ENCODE measurements around the gene NTSR1. TPM values are rescaled to one million over a fixed set of nuclear protein-coding genes. Genes with fewer than 3 reads are reported as not detected.

The NTSR1 gene
- total RNA-seq, 1 experiment from 2014 or later: 7.8 TPM

DNA sequence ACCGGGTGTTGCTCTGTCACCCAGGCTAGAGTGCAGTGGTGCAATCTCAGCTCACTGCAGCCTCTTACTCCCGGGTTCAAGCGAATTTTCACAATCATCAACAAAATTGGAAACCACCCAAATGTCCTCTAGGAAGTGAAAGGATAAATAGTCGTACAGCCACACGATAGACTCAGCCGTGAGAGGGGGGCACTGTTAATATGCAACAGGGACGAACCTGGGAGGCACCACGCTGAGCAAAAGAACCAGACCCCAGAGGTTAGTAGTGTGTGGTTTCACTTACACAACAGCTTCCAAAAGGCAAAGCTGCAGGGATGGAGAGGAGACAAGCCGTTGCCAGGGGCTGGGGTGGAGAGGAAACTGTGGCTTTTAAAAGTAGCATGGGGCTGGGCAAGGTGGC, 30.1 kb upstream of the NTSR1 start:
- Histone ChIP-seq H3K4me3 (ENCODE audit: low read length) (no peak overlapping the region), H3K4me2 (ENCODE audit: low read length) (no peak overlapping the region), H3K9ac (ENCODE audit: low read length) (no peak overlapping the region), H3K9me3 (ENCODE audit: low read length) (no peaks in the 10 kb centered on the region), H3K79me2 (ENCODE audit: low read length) (no peaks in the 10 kb centered on the region), H3F3A (ENCODE audit: low read length, unreplicated experiment) (no peaks in the 10 kb centered on the region), H4K20me1 (ENCODE audit: low read length) (no peaks in the 10 kb centered on the region), H3K27ac (ENCODE audit: low read length) (no peak overlapping the region), H3K4me1 (ENCODE audit: insufficient read depth, low read length) (peaks cover 8% of the 10 kb centered on the region; the same call in 1 of the 2 replicates), H3K27me3 (ENCODE audit: low read length) (no peaks in the 10 kb centered on the region), H3K9me2 (replicated peaks; ENCODE audit: low read length) (no peaks in the 10 kb centered on the region), H3K36me3 (ENCODE audit: low read depth, low read length) (no peaks in the 10 kb centered on the region), H2AFZ (ENCODE audit: low read length) (no peak overlapping the region)
- no peak for DNase-seq
- ChIA-PET CTCF (interaction anchor here (1.3 kb wide), 1 partner anchor 26 kb away, joined by 9 read pairs; no protein-coding TSS in a partner anchor), POLR2A (ENCODE audit: unreplicated experiment) (no interaction called here)
- intact Hi-C loops (cut with micrococcal nuclease): no loop called here
- BruUV-seq (replicated peaks): no TSS peak
- ATAC-seq: no peak
- TF ChIP-seq EZH2phosphoT487 (IDR thresholded peaks at IDR 0.05; ENCODE audit: borderline replicate concordance, low read length) (no peak), EZH2 (IDR thresholded peaks at IDR 0.05; ENCODE audit: low read length, unreplicated experiment) (no peak)
- TF ChIP-seq, protein P1, sequence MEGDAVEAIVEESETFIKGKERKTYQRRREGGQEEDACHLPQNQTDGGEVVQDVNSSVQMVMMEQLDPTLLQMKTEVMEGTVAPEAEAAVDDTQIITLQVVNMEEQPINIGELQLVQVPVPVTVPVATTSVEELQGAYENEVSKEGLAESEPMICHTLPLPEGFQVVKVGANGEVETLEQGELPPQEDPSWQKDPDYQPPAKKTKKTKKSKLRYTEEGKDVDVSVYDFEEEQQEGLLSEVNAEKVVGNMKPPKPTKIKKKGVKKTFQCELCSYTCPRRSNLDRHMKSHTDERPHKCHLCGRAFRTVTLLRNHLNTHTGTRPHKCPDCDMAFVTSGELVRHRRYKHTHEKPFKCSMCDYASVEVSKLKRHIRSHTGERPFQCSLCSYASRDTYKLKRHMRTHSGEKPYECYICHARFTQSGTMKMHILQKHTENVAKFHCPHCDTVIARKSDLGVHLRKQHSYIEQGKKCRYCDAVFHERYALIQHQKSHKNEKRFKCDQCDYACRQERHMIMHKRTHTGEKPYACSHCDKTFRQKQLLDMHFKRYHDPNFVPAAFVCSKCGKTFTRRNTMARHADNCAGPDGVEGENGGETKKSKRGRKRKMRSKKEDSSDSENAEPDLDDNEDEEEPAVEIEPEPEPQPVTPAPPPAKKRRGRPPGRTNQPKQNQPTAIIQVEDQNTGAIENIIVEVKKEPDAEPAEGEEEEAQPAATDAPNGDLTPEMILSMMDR (conservative IDR thresholded peaks at IDR 0.05; ENCODE audit: low read depth, low read length): no peak

DNA sequence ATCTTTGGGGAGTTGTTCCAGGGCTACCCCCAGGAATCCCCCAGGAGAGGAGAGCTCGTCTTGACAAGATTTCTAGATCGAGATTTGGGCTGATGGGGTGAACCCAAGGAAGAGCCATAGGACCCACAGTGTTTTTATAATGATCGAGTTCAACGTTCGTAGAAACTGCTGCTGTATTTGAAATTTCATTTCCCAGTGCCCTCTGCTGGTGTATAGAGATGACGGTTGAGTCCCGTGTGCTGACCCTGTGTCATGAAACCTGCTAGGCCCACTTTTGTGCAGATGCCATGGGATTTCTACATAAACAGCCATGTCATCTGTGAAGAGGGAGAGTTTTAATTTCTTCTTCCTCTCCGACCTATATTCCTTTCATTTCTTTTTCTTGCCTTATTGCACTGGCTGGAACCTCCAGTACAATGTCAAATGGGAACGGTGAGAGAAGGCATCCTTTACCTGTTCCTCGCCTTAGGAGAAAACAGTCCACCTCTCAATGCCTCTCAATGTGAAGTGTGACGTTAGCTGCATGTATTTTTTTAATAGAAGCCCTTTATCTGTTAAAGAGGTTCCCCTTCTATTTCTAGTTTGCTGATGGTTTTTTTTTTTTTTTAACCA, 28.6 kb upstream of the NTSR1 start:
- CTCF ChIA-PET: interaction anchor here (1.3 kb wide), 1 partner anchor 24 kb away, joined by 9 read pairs; no protein-coding TSS in a partner anchor

More for the DNA sequence above, 28.6 kb upstream of the NTSR1 start:
- TF ChIP-seq, protein P1 (conservative IDR thresholded peaks at IDR 0.05; ENCODE audit: low read depth, low read length): 0 out of 2 replicates have a peak, but pooled peaks have one; percentile 27
- TF ChIP-seq EZH2 (IDR thresholded peaks at IDR 0.05; ENCODE audit: low read length, unreplicated experiment): no peak
- H3K27me3 ChIP-seq (ENCODE audit: low read length): no peaks in the 10 kb centered on the region
- H3K9me2 ChIP-seq (replicated peaks; ENCODE audit: low read length): no peaks in the 10 kb centered on the region
- peaks cover 7% of the 10 kb centered on the region; the same call in 1 of the 2 replicates for H3K4me1 ChIP-seq (ENCODE audit: insufficient read depth, low read length)
- H3K9ac ChIP-seq (ENCODE audit: low read length): no peak overlapping the region
- no peaks in the 10 kb centered on the region for H3K79me2 ChIP-seq (ENCODE audit: low read length)
- DNase-seq (no peak), ATAC-seq (no peak)
- H4K20me1 ChIP-seq (ENCODE audit: low read length): no peaks in the 10 kb centered on the region
- POLR2A ChIA-PET (ENCODE audit: unreplicated experiment): no interaction called here
- H3K27ac ChIP-seq (ENCODE audit: low read length): no peak overlapping the region
- H3K36me3 ChIP-seq (ENCODE audit: low read depth, low read length): no peaks in the 10 kb centered on the region
- no peak overlapping the region for H2AFZ ChIP-seq (ENCODE audit: low read length)
- H3K9me3 ChIP-seq (ENCODE audit: low read length): no peaks in the 10 kb centered on the region
- intact Hi-C loops (cut with micrococcal nuclease): no loop called here
- H3K4me2 ChIP-seq (ENCODE audit: low read length): no peak overlapping the region
- H3F3A ChIP-seq (ENCODE audit: low read length, unreplicated experiment): no peaks in the 10 kb centered on the region
- BruUV-seq (replicated peaks): no TSS peak
- H3K4me3 ChIP-seq (ENCODE audit: low read length): no peak overlapping the region
